Thyroid gland (tissue), 4 donors: ENCODE measurements around the gene PPP1R15A. TPM values are rescaled to one million over a fixed set of nuclear protein-coding genes. Genes with fewer than 3 reads are reported as not detected.
"Not testable (repeated sequence)": the region's sequence is repeated elsewhere in the genome, so short reads cannot be mapped to it uniquely, and the experiment has no call there.

Source experiments
- DNase-seq, 2 donors: peaks; one replicate each; pipeline ENCODE4 v3.0.0-alpha.2; 2019
- H3K27ac ChIP-seq, 3 donors: fragments of 200-600 bp; sonication (generic); 1 replicate in 2 of 3; 2 replicates in 1 of 3; pipeline ENCODE4 v1.5.1; 2016 to 2019; ENCODE audit warnings: mild to moderate bottlenecking in 1 of 3, moderate library complexity in 1 of 3
- H3K27me3 ChIP-seq: fragments of 200-600 bp; sonication (generic); one replicate; pipeline ENCODE4 v1.5.1; 2019
- H3K36me3 ChIP-seq, 2 donors: fragments of 200-600 bp; sonication (generic); one replicate each; pipeline ENCODE4 v1.5.1; 2016 to 2019
- H3K4me1 ChIP-seq, 2 donors: fragments of 200-600 bp; sonication (generic); one replicate each; pipeline ENCODE4 v1.5.1; 2017 to 2019
- H3K4me3 ChIP-seq, 3 donors: fragments of 200-600 bp; sonication (generic); replicated peaks in 1 of 3; 1 replicate in 2 of 3; 2 replicates in 1 of 3; pipeline ENCODE4 v1.5.1; 2016; ENCODE audit warnings: mild to moderate bottlenecking in 1 of 3
- H3K9me3 ChIP-seq: fragments of 200-600 bp; sonication (generic); one replicate; pipeline ENCODE4 v1.5.1; 2017
- CTCF ChIP-seq, 6 experiments: fragments of 200-600 bp in 3 of 6; fragments of 450-650 bp in 3 of 6; sonication (generic) in 3 of 6; IDR thresholded peaks; one replicate each; pipeline ENCODE4 v1.5.1; 2016 to 2019; ENCODE audit warnings: antibody characterized with exemption in 6 of 6, mild to moderate bottlenecking in 2 of 6, inconsistent platforms in 1 of 6, moderate library complexity in 1 of 6
- POLR2A ChIP-seq, 2 donors: fragments of 450-650 bp; IDR thresholded peaks; one replicate each; pipeline ENCODE4 v1.6.1; 2017; ENCODE audit warnings: antibody characterized with exemption in 2 of 2, mild to moderate bottlenecking in 2 of 2, moderate library complexity in 1 of 2
- WGBS, 2 donors: methylation state at CpG; one replicate each; pipeline ENCODE4 v1.1.5; 2017; 5-methylcytosine and 5-hydroxymethylcytosine counted together
- intact Hi-C: fragments of 100-400 bp; cut with DNase I; formaldehyde crosslinking; loops from one replicate; pipeline ENCODE4 v1.15.1; 2023
- total RNA-seq, 4 donors: library from RNA; depleted of rRNA; stranded (reverse); fragments of >200 nt; gene quantifications; one replicate each; pipeline ENCODE4 v1.2.3, GENCODE V29; 2016

The PPP1R15A gene
- total RNA-seq, 4 donors from 2014 or later, result 18.7 to 31.7 (median 24.2) TPM

GRCh38 chr19:48874303-48875135 lies 2.3 kb downstream of the PPP1R15A start:
- peak; percentile 44 to 57 for DNase-seq
- peaks cover 32 to 42% of the 10 kb centered on the region in 2 donors for H3K4me1 ChIP-seq
- H3K27ac ChIP-seq, result peak overlapping the region; percentile 14 to 100 (median 100)
- peaks cover 17 to 26% of the 10 kb centered on the region in 2 donors for H3K36me3 ChIP-seq
- H3K9me3 ChIP-seq, result no peaks in the 10 kb centered on the region
- intact Hi-C loops, result no loop called here
- H3K27me3 ChIP-seq, result no peaks in the 10 kb centered on the region
- 47 to 55% methylated on average over 17 of the region's 17 CpGs for WGBS, 2 donors
- H3K4me3 ChIP-seq, result peak overlapping the region in 1 of 3 donors; percentile 100
- TF ChIP-seq POLR2A (IDR thresholded peaks at IDR 0.05) (no peak), CTCF (IDR thresholded peaks at IDR 0.05) (no peak)

- intact Hi-C loops, DNase-seq, H3K9me3 ChIP-seq, H3K27me3 ChIP-seq: not testable (repeated sequence)
- Histone ChIP-seq H3K4me3 (peak overlapping the region in 1 of 3 donors; percentile 100), H3K36me3 (peaks cover 17 to 26% of the 10 kb centered on the region in 2 donors), H3K27ac (peak overlapping the region; percentile 14 to 100 (median 100)), H3K4me1 (peaks cover 32 to 42% of the 10 kb centered on the region in 2 donors)
- WGBS, 2 donors, result 85 to 89% methylated on average over 30 of the region's 30 CpGs
Observed at GRCh38 chr19:48876043-48876981, 4.1 kb downstream of the PPP1R15A start.

- Histone ChIP-seq H3K9me3 (no peaks in the 10 kb centered on the region), H3K36me3 (peaks cover 17 to 26% of the 10 kb centered on the region in 2 donors), H3K4me3 (no peak overlapping the region), H3K27ac (peak overlapping the region in 1 of 3 donors; percentile 1), H3K4me1 (peaks cover 32 to 42% of the 10 kb centered on the region in 2 donors), H3K27me3 (no peaks in the 10 kb centered on the region)
- TF ChIP-seq POLR2A (IDR thresholded peaks at IDR 0.05) (no peak), CTCF (IDR thresholded peaks at IDR 0.05) (no peak)
- intact Hi-C loops, result no loop called here
- WGBS, 2 donors, result 86 to 94% methylated on average over 6 of the region's 6 CpGs
- DNase-seq, result no peak
Observed at GRCh38 chr19:48877855-48878195, 5.6 kb downstream of the PPP1R15A start.

- DNase-seq, result no peak
- Histone ChIP-seq H3K27me3 (no peaks in the 10 kb centered on the region), H3K4me3 (no peak overlapping the region), H3K9me3 (no peaks in the 10 kb centered on the region), H3K27ac (peak overlapping the region in 1 of 3 donors; percentile 1), H3K36me3 (peaks cover 17 to 26% of the 10 kb centered on the region in 2 donors), H3K4me1 (peaks cover 27 to 38% of the 10 kb centered on the region in 2 donors)
- no peak for TF ChIP-seq CTCF (IDR thresholded peaks at IDR 0.05)
- TF ChIP-seq POLR2A (IDR thresholded peaks at IDR 0.05), result no peak
- WGBS, 2 donors, result 82 to 83% methylated on average over 11 of the region's 11 CpGs
- intact Hi-C loops, result no loop called here
Observed at GRCh38 chr19:48878196-48879024, 6.2 kb downstream of the PPP1R15A start.
